OCI-LY7 (cell line): ENCODE results near the gene RASA2.

Experiments
- EZH2phosphoT487 ChIP-seq: fragments of 200-600 bp; sonication (generic); IDR thresholded peaks from 2 replicates; pipeline ENCODE4 v1.6.1; 2018; ENCODE audit warnings: low read depth, borderline replicate concordance, mild to moderate bottlenecking, mixed run types, antibody characterized with exemption, low read length, moderate library complexity, mixed read lengths
- TF ChIP-seq, protein P1 (sequence below): fragments of 200-600 bp; sonication (generic); conservative IDR thresholded peaks from 2 replicates; pipeline ENCODE4 v1.5.1; 2014; ENCODE audit warnings: mild to moderate bottlenecking, antibody characterized with exemption, low read length, moderate library complexity, mixed read lengths

DNA sequence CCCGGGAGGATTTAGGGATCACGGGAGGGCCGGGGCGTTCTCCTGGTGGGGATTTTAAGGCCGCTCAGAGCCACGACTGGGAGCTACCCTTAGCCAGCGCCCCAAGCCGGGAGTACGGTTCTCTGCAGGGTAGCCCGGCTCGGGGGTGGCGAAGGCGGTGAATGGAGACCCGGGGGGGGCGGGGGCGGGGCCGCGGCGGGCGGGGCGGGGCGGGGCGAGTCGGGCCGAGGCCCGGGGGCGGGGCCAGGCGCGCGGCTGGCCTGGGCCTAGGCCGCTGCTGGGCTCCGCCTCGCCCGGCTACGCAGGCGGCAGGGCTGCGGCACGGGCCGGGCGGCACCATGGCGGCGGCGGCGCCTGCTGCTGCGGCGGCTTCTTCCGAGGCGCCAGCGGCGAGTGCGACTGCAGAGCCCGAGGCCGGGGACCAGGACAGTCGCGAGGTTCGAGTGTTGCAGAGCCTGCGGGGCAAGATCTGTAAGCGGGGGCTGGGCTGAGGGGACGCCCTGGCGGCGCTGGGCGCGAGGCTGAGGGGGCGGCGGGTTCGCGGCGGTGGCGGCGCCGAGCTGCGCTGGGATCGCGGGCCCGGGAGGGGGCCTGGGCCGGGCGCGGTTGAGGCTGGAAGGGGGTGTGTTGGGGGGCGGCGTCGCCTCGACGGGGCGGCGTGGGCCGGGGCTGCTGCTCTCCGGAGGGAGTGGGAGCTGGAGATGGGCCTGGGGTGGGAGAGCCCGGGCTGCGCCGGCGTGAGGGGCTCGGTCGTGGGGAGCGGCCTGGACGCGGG is at the start of gene RASA2:
- TF ChIP-seq, protein P1, sequence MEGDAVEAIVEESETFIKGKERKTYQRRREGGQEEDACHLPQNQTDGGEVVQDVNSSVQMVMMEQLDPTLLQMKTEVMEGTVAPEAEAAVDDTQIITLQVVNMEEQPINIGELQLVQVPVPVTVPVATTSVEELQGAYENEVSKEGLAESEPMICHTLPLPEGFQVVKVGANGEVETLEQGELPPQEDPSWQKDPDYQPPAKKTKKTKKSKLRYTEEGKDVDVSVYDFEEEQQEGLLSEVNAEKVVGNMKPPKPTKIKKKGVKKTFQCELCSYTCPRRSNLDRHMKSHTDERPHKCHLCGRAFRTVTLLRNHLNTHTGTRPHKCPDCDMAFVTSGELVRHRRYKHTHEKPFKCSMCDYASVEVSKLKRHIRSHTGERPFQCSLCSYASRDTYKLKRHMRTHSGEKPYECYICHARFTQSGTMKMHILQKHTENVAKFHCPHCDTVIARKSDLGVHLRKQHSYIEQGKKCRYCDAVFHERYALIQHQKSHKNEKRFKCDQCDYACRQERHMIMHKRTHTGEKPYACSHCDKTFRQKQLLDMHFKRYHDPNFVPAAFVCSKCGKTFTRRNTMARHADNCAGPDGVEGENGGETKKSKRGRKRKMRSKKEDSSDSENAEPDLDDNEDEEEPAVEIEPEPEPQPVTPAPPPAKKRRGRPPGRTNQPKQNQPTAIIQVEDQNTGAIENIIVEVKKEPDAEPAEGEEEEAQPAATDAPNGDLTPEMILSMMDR: no peak
- TF ChIP-seq EZH2phosphoT487: no peak
